ENCODE measurements around the gene TMEM184C. TPM values are rescaled to one million over a fixed set of nuclear protein-coding genes. Genes with fewer than 3 reads are reported as not detected.

TMEM184C gene
- total and polyA plus RNA-seq, 7 experiments from 2014 or later = 13.7 to 28.3 (median 26.2) TPM

GRCh38 chr4:147678796-147679549, 61.8 kb downstream of the TMEM184C start:
- ChIA-PET POLR2A (no interaction called here), CTCF (no interaction called here)
- Histone ChIP-seq H3K27ac (ENCODE audit: low read depth, low read length) (no peak overlapping the region), H3K27me3 (ENCODE audit: control insufficient read depth in 2 of 2, insufficient read depth in 2 of 2, low read length in 2 of 2) (no peaks in the 10 kb centered on the region), H3K36me3 (ENCODE audit: control insufficient read depth in 2 of 3, insufficient read depth in 3 of 3, low read length in 3 of 3) (peaks cover 0 to 19% (median 0%) of the 10 kb centered on the region in 3 experiments), H3K4me1 (ENCODE audit: control insufficient read depth in 2 of 2, insufficient read depth in 2 of 2, low read length in 2 of 2) (peaks cover 0 to 12% of the 10 kb centered on the region in 2 donors), H3K9me3 (ENCODE audit: control insufficient read depth in 2 of 3, low read length in 3 of 3) (no peaks in the 10 kb centered on the region), H3K4me3 (ENCODE audit: low read length) (no peak overlapping the region)
- DNase-seq = no peak
- H3K9me3 Mint-ChIP-seq = peaks cover 0 to 3% (median 0%) of the 10 kb centered on the region in 11 donors
- H3K36me3 Mint-ChIP-seq = peaks cover 0 to 21% (median 13%) of the 10 kb centered on the region in 5 donors
- H3K4me3 Mint-ChIP-seq = no peak overlapping the region
- ATAC-seq = no peak
- H3K27ac Mint-ChIP-seq = no peak overlapping the region
- peaks cover 15 to 40% (median 28%) of the 10 kb centered on the region in 7 donors for H3K4me1 Mint-ChIP-seq
- H3K27me3 Mint-ChIP-seq = no peaks in the 10 kb centered on the region
- intact Hi-C loops (cut with micrococcal nuclease) = no loop called here

GRCh38 chr4:147682755-147683154, 65.6 kb downstream of the TMEM184C start:
- Histone ChIP-seq H3K9me3 (ENCODE audit: control insufficient read depth in 2 of 3, low read length in 3 of 3) (no peaks in the 10 kb centered on the region), H3K27me3 (ENCODE audit: control insufficient read depth in 2 of 2, insufficient read depth in 2 of 2, low read length in 2 of 2) (no peaks in the 10 kb centered on the region), H3K4me1 (ENCODE audit: control insufficient read depth in 2 of 2, insufficient read depth in 2 of 2, low read length in 2 of 2) (peaks cover 4 to 16% of the 10 kb centered on the region in 2 donors), H3K36me3 (ENCODE audit: control insufficient read depth in 2 of 3, insufficient read depth in 3 of 3, low read length in 3 of 3) (peaks cover 0 to 19% (median 0%) of the 10 kb centered on the region in 3 experiments), H3K27ac (ENCODE audit: low read depth, low read length) (peak overlapping the region; percentile 95), H3K4me3 (ENCODE audit: low read length) (peak overlapping the region; percentile 97)
- Mint-ChIP-seq H3K27ac (peak overlapping the region; percentile 86 to 99 (median 97)), H3K36me3 (peaks cover 0 to 17% (median 13%) of the 10 kb centered on the region in 5 donors), H3K4me3 (peak overlapping the region; percentile 89 to 100 (median 97)), H3K4me1 (peaks cover 15 to 47% (median 39%) of the 10 kb centered on the region in 7 donors), H3K9me3 (peaks cover 0 to 4% (median 0%) of the 10 kb centered on the region in 11 donors), H3K27me3 (peaks cover 0 to 11% (median 0%) of the 10 kb centered on the region in 5 donors)
- DNase-seq (no peak), ATAC-seq (no peak)
- ChIA-PET POLR2A (interaction anchor here (3.0 kb wide), 1 partner anchor 65 kb away, joined by 39 read pairs; the partner anchor contains the start of gene TMEM184C), CTCF (no interaction called here)
- intact Hi-C loops (cut with micrococcal nuclease) = loop anchor here (5.0 kb wide), 3 partner anchors 45 to 1745 kb away; partner anchors contain the start of gene ZNF827 (in 1 of the 2)

GRCh38 chr4:147683188-147683591, 66.0 kb downstream of the TMEM184C start:
- H3K4me3 ChIP-seq (ENCODE audit: low read length) = peak overlapping the region; percentile 97
- POLR2A ChIA-PET = interaction anchor here (1.8 to 3.0 kb wide), 3 partner anchors 12 to 759 kb away, joined by 9 to 39 read pairs (median 12); partner anchors contain the start of genes NR3C2 and TMEM184C
- intact Hi-C loops (cut with micrococcal nuclease) = loop anchor here (5.0 kb wide), 3 partner anchors 46 to 1746 kb away; partner anchors contain the start of gene ZNF827 (in 1 of the 2)

GRCh38 chr4:147683717-147684700, 66.8 kb downstream of the TMEM184C start, which contains the start of gene PRMT9:
Gene PRMT9 (minus strand): TSS chr4:147684163. CDS start chr4:147683987, 176 bp downstream.
- Histone ChIP-seq H3K9me3 (ENCODE audit: control insufficient read depth in 2 of 3, low read length in 3 of 3) (no peaks in the 10 kb centered on the region), H3K36me3 (ENCODE audit: control insufficient read depth in 2 of 3, insufficient read depth in 3 of 3, low read length in 3 of 3) (peaks cover 0 to 7% (median 0%) of the 10 kb centered on the region in 3 experiments), H3K27ac (ENCODE audit: low read depth, low read length) (peak within 1 kb of the TSS; percentile 95), H3K27me3 (ENCODE audit: control insufficient read depth in 2 of 2, insufficient read depth in 2 of 2, low read length in 2 of 2) (no peaks in the 10 kb centered on the region), H3K4me3 (ENCODE audit: low read length) (peak within 1 kb of the TSS; percentile 97), H3K4me1 (ENCODE audit: control insufficient read depth in 2 of 2, insufficient read depth in 2 of 2, low read length in 2 of 2) (peaks cover 4 to 16% of the 10 kb centered on the region in 2 donors)
- peak; percentile 79 to 90 (median 85) for DNase-seq
- Mint-ChIP-seq H3K4me3 (peak within 1 kb of the TSS; percentile 89 to 100 (median 97)), H3K4me1 (peaks cover 15 to 47% (median 38%) of the 10 kb centered on the region in 7 donors), H3K9me3 (peaks cover 0 to 4% (median 0%) of the 10 kb centered on the region in 11 donors), H3K36me3 (peaks cover 0 to 10% (median 6%) of the 10 kb centered on the region in 5 donors), H3K27ac (peak within 1 kb of the TSS; percentile 86 to 99 (median 97)), H3K27me3 (peaks cover 0 to 11% (median 2%) of the 10 kb centered on the region in 5 donors)
- peak; percentile 98 for ATAC-seq
- CTCF ChIA-PET = interaction anchor here (0.6 to 2.3 kb wide), 2 partner anchors 21 to 183 kb away, joined by 3 to 7 read pairs; no protein-coding TSS in a partner anchor
- POLR2A ChIA-PET = interaction anchor here (0.6 to 3.0 kb wide), 9 partner anchors 9 to 758 kb away, joined by 3 to 39 read pairs (median 4); partner anchors contain the start of genes ARHGAP10, NR3C2 and TMEM184C
- intact Hi-C loops (cut with micrococcal nuclease) = loop anchor here (1.0 to 5.0 kb wide), 9 partner anchors 24 to 1747 kb away; partner anchors contain the start of genes NR3C2 (in 2 of the 2), TMEM184C (in 2 of the 2) and ZNF827 (in 1 of the 2)

More at GRCh38 chr4:147683188-147683591, 66.0 kb downstream of the TMEM184C start:
- peaks cover 4 to 16% of the 10 kb centered on the region in 2 donors for H3K4me1 ChIP-seq (ENCODE audit: control insufficient read depth in 2 of 2, insufficient read depth in 2 of 2, low read length in 2 of 2)
- DNase-seq (peak in 5 of 9 donors; percentile 15 to 38 (median 27)), ATAC-seq (no peak)
- peak overlapping the region; percentile 95 for H3K27ac ChIP-seq (ENCODE audit: low read depth, low read length)
- peaks cover 0 to 4% (median 0%) of the 10 kb centered on the region in 11 donors for H3K9me3 Mint-ChIP-seq
- H3K36me3 ChIP-seq (ENCODE audit: control insufficient read depth in 2 of 3, insufficient read depth in 3 of 3, low read length in 3 of 3) = peaks cover 0 to 15% (median 0%) of the 10 kb centered on the region in 3 experiments
- H3K4me1 Mint-ChIP-seq = peaks cover 15 to 47% (median 38%) of the 10 kb centered on the region in 7 donors
- peaks cover 0 to 11% (median 0%) of the 10 kb centered on the region in 5 donors for H3K27me3 Mint-ChIP-seq
- CTCF ChIA-PET = interaction anchor here (2.3 kb wide), 1 partner anchor 184 kb away, joined by 7 read pairs; no protein-coding TSS in a partner anchor
- H3K27ac Mint-ChIP-seq = peak overlapping the region; percentile 86 to 99 (median 97)
- peak overlapping the region; percentile 89 to 100 (median 97) for H3K4me3 Mint-ChIP-seq
- H3K36me3 Mint-ChIP-seq = peaks cover 0 to 13% (median 11%) of the 10 kb centered on the region in 5 donors
- H3K27me3 ChIP-seq (ENCODE audit: control insufficient read depth in 2 of 2, insufficient read depth in 2 of 2, low read length in 2 of 2) = no peaks in the 10 kb centered on the region
- no peaks in the 10 kb centered on the region for H3K9me3 ChIP-seq (ENCODE audit: control insufficient read depth in 2 of 3, low read length in 3 of 3)

- Mint-ChIP-seq H3K27ac (peak overlapping the region in 1 of 9 donors; percentile 80), H3K4me3 (peak overlapping the region in 1 of 10 donors; percentile 70), H3K9me3 (peaks cover 0 to 2% (median 0%) of the 10 kb centered on the region in 11 donors), H3K4me1 (peaks cover 0 to 12% (median 10%) of the 10 kb centered on the region in 7 donors), H3K36me3 (peaks cover 0 to 2% (median 0%) of the 10 kb centered on the region in 5 donors), H3K27me3 (peaks cover 13 to 35% (median 24%) of the 10 kb centered on the region in 5 donors)
- Histone ChIP-seq H3K27ac (ENCODE audit: low read depth, low read length) (no peak overlapping the region), H3K4me1 (ENCODE audit: control insufficient read depth in 2 of 2, insufficient read depth in 2 of 2, low read length in 2 of 2) (peaks cover 4% of the 10 kb centered on the region in 2 donors), H3K36me3 (ENCODE audit: control insufficient read depth in 2 of 3, insufficient read depth in 3 of 3, low read length in 3 of 3) (no peaks in the 10 kb centered on the region), H3K9me3 (ENCODE audit: control insufficient read depth in 2 of 3, low read length in 3 of 3) (no peaks in the 10 kb centered on the region), H3K27me3 (ENCODE audit: control insufficient read depth in 2 of 2, insufficient read depth in 2 of 2, low read length in 2 of 2) (no peaks in the 10 kb centered on the region), H3K4me3 (ENCODE audit: low read length) (no peak overlapping the region)
- ChIA-PET POLR2A (no interaction called here), CTCF (no interaction called here)
- ATAC-seq (no peak), DNase-seq (no peak)
- intact Hi-C loops (cut with micrococcal nuclease) = no loop called here
Measured at GRCh38 chr4:147689067-147689466, 71.9 kb downstream of the TMEM184C start.

Measured in naive thymus-derived CD4-positive, alpha-beta T cell (primary cell).